HG02759 (cell line): ENCODE measurements around the gene GABBR2.
"Not testable (repeated sequence)": the region's sequence is repeated elsewhere in the genome, so short reads cannot be mapped to it uniquely, and the experiment has no call there.

Source experiments
- ATAC-seq: cut with Tn5 transposase; IDR thresholded peaks from one replicate; pipeline ENCODE4 v1.9.1; 2021; ENCODE audit warnings: mild to moderate bottlenecking, moderate library complexity; ENCODE audit not compliant: unreplicated experiment

GABBR2 gene

GRCh38 chr9:98491828-98492227, 216.9 kb downstream of the GABBR2 start:
- no peak for ATAC-seq

DNA sequence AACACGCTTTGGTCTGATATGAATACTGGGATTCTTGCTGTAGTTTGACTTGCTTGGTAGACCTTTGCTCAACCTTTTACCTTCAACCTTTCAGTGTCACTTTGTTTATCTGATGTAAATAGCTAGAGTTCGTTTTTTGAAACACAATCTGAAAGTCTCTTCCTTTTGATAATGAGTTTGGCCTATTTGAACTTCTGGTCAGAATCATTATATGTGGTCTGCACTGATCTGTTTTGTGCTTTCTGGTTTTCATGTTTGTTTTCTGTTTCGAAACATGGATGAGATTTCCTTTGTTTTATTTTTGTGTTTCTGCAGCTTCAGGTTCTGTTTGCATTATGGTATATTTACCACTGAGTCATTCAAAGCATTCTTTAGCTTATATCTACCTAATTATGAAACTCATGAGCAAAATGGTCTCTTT, 217.5 kb downstream of the GABBR2 start:
- ATAC-seq: no peak

DNA sequence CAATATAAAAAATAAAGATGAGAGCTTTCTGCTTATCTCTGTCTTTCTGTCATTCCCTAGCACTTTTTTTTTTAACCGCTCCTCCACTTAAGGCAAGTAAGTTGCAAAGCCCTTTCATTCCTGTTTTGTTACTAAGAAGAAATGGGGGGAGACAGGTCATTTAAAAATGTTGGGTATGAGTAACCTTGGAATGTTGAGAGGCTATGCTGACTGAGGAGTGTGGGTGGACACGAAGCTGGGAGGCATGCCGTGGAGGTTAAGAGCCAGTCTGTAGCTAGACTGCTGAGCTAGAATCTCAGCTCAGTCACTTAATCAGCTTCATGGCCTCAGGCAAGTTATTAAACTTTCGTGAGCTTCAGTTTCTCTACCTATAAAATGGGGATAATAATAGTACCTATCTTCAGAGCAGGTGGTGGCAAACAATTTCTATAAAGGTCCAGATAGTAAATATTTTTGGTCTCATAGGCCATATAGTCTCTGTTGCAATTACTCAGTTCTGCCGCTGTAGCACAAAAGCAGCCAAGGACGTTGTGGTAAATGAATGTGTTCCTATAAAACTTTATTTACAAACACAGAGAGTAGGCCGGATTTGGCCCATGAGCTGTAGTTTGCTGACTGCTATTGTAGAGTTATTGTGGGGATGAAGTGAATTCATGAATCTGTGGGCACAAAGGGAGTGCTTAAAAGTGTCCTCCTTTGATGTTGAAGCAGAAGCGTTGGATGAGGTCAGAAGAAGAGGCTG, 220.0 kb downstream of the GABBR2 start:
- no peak for ATAC-seq

- no peak for ATAC-seq
Observed at GRCh38 chr9:98485706-98486105, 223.0 kb downstream of the GABBR2 start.

- ATAC-seq: no peak
Observed at GRCh38 chr9:98484162-98484561, 224.6 kb downstream of the GABBR2 start.

- ATAC-seq: no peak
Observed at GRCh38 chr9:98482226-98482625, 226.5 kb downstream of the GABBR2 start.

GRCh38 chr9:98481676-98482075, 227.1 kb downstream of the GABBR2 start:
- ATAC-seq: no peak

DNA sequence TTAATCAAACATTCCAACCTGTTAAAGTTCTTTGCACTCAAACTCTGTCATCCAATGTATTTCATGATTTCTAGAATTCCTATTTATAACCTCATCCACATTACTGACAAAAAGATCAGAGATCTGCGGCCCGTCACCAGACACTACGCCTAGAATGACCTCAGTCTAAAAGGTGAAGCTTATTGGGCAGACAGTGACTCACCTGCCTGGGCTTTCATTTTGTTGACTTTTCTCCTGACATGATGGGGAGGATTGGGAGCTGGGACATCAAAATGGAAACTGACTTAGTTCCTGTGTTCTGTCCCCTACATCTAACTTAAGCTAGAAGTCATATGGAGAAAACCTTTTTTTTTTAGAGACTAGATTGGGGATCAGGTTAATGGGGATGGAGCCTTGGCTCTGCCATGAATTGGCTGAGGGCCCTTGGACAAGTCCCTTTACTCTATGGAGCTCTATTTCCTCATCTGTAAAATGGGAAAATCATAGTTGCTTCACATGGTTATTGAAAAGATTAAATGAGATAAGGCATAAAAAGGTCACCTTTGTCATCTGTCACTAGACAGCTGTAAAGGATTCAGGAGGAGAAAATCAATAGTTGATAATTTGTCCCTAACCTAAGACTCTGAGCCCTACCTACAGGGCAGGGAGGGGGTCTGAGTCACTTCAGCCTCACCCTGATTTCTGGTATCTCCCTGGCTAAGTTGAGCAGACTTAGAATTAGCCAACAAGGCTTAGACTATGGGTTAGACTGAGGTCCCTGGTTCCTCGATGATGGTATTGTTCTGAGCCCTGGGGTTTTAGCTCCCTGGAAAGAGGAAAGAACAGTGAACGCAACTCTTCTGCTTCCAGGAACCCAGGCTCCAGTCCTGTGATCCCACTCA, 228.5 kb downstream of the GABBR2 start:
- ATAC-seq: no peak

GRCh38 chr9:98479449-98479848, 229.3 kb downstream of the GABBR2 start:
- no peak for ATAC-seq

DNA sequence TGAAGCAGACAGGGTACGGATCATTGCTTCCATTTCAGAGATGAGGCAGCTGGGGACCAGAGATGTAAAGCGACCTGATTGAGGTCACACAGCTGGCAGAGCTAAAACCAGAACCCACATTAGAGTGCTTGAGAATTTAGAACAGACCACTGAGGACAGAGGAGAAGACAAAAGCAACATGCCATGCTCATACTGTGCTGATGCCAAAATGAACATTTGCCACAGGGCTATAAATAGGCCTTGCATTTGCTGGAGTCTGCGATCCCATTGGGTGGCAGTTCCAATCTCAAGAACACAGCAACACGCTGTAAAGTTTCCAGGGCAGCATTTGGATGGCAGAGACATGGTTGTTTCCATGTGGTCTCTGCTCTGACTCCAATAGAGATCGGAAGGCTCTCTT, 230.9 kb downstream of the GABBR2 start:
- no peak for ATAC-seq

GRCh38 chr9:98472216-98472615, 236.5 kb downstream of the GABBR2 start:
- no peak for ATAC-seq

DNA sequence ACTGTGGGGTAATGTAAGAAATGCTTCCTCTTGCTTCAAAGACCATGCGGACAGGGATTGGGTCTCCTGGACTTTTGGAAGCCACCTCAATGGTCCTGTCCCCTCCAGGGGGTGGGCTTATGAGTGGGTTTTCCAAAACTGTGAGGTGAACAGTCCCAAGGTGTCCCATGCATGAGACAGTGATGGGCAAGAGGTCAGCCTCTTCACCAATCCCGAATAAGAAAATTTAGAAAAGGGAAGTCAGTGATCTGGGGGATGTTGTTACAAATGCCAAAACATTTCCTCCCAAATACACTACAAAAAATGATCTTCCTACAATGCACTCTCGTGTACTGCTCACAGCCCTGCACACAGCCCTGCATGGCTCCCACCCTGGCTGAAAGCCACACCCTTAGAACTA, 237.6 kb downstream of the GABBR2 start:
- ATAC-seq: no peak

DNA sequence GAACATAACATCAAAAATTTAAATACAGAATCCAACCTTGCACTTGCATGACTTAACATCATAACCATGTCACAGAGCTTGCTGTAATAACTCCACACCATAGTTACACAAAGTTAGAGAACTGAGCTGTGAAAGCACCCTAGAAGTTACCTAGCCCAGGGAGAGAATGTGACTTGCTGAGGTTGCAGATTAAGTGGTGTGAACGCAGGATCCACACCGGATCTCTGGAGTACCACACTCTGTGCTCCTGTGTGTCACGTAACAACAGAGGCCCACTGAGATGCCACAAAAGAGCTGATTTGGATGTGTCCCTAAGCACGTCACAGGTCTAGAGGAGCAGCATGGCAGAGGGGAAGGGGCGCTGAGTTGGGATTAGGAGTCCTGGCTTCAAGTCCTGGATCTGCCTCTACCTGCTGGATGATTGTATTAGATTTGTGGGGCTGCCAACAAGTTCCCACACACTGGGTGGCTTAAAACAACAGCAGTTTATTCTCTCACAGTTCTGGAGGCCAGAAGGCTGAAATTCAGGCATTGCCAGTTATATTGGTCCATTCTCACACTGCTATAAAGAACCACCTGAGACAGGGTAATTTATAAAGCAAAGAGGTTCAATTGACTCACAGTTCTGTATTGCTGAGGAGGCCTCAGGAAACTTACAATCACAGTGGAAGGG, 240.0 kb downstream of the GABBR2 start:
- ATAC-seq: no peak

DNA sequence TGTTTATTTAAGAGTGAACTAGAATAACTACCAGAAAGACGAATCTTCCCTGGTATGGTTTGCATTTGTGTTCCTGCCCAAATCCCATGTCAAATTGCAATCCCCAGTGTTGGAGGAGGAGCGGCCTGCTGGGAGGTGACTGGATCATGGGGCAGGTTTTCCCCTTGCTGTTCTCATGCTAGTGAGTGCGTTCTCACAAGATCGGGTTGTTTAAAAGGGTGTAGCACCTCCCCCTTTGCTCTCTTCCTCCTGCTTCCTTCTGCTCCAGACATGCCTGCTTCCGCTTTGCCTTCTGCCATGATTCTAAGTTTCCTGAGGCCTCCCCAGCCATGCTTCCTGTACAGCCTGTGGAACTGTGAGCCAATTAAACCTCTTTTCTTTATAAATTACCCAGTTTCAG, 242.9 kb downstream of the GABBR2 start:
- ATAC-seq: no peak

DNA sequence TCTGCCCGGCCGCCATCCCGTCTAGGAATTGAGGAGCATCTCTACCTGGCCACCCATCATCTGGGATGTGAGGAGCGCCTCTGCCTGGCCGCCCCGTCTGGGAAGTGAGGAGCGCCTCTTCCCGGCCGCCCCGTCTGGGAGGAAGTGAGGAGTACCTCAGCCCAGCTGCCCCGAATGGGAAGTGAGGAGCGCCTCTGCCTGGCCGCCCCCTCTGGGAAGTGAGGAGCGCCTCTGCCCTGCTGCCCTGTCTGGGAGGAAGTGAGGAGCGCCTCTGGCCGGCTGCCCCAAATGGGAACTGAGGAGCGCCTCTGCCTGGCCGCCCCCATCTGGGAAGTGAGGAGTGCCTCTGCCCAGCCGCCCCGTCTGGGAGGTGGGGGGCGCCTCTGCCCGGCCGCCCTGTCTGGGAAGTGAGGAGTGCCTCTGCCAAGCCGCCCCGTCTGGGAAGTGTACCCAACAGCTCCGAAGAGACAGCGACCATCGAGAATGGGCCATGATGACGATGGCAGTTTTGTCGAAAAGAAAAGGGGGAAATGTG, 244.5 kb downstream of the GABBR2 start:
- ATAC-seq: not testable (repeated sequence)

- no peak for ATAC-seq
Observed at GRCh38 chr9:98462310-98462709, 246.4 kb downstream of the GABBR2 start.

DNA sequence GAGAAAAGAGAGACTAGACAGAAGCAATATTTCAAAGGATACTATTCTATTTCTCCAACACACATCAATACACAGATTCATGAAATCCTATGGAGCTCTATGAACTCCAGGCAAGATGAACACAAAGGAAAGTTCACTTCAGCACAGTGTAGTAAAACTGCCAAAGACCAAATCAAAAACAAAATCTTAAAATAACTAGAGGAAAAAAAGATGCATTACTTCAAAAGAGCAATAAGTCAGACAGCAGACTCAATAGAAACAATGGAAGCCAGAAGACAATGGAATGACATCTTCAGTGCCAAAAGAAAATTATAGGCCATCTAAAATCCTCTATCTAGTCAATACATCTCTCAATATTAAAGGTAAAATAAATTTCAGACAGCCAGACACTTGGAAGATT, 248.0 kb downstream of the GABBR2 start:
- no peak for ATAC-seq

- ATAC-seq: no peak
Observed at GRCh38 chr9:98457726-98458370, 250.9 kb downstream of the GABBR2 start.

DNA sequence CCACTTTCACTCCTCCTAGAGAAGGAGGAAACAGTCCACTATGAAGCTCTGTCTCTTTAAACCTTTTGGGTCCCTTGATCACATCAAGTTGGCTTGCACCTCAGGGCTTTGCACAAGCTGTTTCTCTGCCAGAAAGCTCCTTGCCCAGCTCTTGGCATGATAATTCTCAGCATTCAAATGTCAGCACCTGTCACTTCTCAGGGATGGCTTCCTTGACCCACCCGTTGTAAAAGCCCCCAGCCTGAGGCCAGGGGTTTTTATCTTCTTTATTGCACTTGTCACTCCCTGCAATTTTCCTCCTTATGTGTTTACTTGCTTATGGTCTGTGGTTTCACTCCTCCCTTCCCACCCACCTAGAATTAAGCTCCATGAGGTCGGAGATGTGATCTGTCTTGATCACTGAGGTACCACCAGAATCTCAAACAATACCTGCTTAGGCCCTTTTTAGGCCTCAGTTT, 252.6 kb downstream of the GABBR2 start:
- ATAC-seq: no peak

- no peak for ATAC-seq
Observed at GRCh38 chr9:98455256-98456155, 253.2 kb downstream of the GABBR2 start.
